NCI-H345 (cell line): Measurements from ENCODE around the gene RHOBTB3.
"Not testable (repeated sequence)": the region's sequence is repeated elsewhere in the genome, so short reads cannot be mapped to it uniquely, and the experiment has no call there.

ENCODE experiments used
- DNase-seq: peaks from one replicate; lab custom pipeline; 2025; lab: John Stamatoyannopoulos, UW

The RHOBTB3 gene

DNA sequence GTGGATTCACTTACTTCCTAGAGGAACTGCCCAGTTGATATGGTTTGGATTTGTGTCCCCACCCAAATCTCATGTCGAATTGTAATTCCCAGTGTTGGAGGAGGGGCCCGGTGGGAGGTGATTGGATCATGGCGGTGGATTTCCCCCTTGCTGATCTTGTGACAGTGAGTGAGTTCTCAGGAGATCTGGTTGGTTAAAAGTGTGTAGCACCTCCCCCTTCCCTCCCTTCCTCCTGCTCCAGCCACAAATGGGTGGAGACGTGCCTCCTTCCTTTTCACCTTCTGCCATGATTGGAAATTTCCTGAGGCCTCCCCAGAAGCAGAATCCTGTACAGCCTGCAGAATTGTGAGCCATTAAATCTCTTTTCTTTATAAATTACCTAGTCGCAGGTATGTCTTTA is 17.9 kb upstream of the RHOBTB3 start:
- not testable (repeated sequence) for DNase-seq

DNA sequence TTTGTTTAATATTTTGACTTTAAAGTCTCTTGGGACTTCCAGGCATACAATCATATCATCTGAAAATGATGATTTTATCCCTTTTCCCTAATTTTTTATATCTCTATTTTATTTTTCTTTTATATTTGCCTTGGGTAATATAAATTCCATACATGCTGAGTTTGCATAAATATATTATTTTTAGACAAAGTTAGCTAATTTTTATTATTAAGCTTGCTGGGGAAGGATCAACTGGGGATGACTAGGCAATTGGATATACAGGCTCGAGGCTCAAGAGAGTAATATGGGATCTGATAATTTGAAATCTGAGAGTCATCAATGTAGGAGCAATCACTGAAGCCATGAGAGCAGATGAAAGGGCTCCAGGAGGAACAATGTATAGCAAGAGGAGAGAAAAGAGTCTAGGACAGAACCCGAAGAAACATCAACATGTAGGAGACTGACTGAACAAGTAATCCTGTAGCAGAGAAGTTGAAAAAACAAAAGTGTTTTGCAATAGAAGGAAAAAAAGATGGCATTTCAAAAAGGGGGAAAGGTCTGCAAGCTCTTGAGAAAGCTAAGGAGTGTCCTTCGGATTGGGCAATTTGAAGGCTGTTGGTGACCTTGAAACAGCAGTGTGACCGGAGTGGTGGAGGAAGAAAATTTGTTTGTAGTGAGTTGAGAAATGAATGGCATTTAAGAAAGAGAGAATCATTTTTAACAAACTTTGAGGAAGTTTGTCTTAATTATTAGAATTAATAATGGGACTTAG is 17.0 kb upstream of the RHOBTB3 start:
- no peak for DNase-seq

DNA sequence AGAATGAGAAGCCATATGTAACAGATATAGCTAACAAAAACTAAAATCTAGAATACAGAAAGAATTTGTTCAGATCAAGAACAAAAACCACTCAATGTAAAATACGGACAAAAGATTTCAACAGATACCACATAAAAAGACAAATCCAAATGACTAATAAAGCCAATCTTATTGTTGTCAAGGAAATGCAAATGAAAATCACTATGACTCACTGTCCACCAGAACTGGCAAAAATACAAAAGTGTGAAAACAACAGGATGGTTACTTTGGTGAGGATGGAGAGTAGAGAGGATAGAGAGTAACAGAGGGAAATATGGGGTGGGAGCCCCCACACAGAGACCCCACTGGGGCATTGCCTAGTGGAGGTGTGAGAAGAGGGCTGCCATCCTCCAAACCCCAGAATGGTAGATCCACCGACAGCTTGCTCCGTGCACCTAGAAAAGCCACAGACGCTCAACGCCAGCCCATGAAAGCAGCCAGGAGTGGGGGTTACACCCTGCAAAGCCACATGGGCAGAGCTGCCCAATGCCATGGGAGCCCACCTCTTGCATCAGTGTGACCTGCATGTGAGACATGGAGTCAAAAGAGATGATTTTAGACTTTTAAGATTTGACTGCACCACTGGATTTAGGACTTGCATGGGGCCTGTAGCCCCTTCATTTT is 15.2 kb upstream of the RHOBTB3 start:
- DNase-seq = no peak

- DNase-seq = no peak
Observed at GRCh38 chr5:95717439-95717838, 13.7 kb upstream of the RHOBTB3 start.

- DNase-seq = no peak
Observed at GRCh38 chr5:95718203-95718602, 12.9 kb upstream of the RHOBTB3 start.

DNA sequence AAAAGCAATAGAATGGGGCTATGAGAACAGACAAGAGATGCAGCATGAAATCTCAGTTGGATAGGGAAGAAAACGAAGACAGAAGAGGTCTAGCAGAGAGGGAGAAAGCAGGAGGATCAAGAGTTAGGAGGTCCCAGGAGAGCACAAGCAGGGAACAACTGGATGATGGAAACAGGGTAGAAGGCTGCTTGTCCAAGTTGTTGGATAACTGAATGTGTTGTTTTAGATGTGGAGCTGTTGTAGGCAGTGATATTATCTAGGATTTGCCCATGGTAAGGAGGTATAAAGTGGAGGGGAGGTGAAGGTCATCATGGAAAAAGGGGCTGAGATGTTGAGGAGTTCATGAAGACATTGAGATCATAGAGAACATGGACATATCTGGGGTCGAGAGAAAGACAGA is 12.4 kb upstream of the RHOBTB3 start:
- DNase-seq = no peak

DNA sequence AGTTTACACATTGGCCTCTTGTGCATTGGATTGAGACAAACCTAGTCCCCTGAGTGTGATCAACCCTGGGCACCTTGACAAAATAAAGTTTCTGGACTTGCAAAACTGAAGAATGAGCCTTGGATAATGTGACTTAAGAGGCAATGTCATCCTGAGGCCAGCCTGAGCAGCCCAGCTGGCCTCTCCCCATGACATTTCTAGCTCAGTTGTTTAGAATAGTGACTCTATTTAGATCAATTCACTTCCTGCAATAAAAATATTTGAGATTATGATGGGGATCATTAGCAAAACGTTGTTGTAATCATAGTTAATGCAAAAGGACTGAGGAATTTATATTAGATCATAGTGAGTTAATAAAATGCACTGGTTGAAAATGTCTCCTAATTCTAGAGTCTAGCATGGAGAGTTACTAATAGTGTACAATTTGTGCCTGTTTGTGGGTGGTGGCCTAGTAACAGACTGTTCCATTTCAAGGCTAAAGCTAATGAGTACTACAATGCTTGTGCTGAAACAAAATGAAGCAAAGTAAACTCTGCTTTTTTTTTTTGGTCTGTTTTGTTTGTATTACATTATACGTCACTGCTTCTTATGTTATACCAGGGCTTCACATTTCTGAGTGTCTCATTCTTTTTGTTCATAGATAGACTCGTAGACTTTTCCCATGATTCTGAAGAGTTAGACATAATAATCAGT is 10.9 kb upstream of the RHOBTB3 start:
- DNase-seq = no peak

- no peak for DNase-seq
Observed at GRCh38 chr5:95721582-95722295, 9.4 kb upstream of the RHOBTB3 start.

DNA sequence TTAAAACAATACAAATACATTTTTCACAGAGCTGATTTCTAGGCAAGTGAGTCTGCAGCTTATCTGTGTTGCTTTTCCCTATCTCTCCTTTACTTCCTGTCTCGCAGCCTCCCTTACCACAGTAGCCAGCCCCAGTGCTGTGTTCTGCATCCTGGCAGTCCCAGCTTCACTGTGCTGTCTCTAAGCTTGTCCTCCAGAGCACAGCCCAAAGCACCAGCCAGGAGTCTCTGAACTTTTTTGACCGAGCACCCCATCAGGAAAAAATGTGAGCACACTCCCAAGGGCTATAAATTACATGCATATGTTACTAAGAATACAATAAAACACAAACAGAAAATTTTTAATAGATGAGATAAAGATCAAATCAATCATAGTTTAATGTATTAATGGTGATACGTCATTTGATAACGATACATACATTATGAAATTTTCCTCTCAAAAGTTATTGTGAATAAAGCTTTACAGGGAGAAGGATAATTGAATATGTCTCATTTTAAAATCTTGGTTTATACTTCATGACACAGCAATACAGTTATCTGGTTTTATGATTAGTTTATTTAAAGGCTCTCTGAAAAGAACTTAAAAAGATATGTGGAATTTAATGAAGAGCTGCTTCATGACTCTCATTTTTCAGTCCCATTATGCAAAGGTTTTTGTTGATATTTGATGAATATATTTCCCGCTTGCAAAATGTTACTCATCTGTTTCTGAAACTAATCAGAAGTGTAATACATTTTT is 7.3 kb upstream of the RHOBTB3 start:
- DNase-seq = no peak

DNA sequence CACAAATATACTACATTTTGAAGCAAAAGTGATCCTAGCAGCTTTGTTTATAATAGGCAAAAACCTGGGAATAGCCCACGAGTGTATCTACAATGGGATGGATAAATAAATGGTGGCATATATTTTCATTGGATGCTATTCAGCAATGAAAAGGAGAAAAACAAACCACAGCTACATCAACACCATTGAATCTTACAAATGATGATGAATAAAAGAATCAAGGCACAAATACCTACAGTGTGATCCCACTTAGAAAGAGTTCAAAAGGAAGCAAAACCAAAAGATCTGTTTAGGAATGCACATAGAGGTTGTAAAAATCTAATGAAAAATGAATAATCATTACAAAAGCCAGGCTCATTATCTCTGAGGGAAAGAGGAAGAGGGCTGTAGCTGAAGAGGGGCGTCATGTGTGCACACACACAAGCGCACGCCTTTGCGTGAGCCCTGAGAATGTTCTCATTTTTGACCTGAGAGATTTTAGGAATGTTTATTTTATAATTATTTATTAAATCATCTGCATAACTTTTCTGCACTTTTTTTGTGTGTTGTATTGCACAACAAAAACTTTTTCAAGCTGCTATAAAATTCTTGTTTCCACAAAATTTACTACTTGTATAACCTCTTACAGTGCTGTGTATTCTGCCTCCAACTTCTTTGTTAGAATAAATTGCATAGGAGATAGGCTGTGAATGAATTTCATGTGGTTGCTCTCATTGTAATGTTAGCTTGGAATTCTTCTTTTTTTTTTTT is 5.9 kb upstream of the RHOBTB3 start:
- no peak for DNase-seq

DNA sequence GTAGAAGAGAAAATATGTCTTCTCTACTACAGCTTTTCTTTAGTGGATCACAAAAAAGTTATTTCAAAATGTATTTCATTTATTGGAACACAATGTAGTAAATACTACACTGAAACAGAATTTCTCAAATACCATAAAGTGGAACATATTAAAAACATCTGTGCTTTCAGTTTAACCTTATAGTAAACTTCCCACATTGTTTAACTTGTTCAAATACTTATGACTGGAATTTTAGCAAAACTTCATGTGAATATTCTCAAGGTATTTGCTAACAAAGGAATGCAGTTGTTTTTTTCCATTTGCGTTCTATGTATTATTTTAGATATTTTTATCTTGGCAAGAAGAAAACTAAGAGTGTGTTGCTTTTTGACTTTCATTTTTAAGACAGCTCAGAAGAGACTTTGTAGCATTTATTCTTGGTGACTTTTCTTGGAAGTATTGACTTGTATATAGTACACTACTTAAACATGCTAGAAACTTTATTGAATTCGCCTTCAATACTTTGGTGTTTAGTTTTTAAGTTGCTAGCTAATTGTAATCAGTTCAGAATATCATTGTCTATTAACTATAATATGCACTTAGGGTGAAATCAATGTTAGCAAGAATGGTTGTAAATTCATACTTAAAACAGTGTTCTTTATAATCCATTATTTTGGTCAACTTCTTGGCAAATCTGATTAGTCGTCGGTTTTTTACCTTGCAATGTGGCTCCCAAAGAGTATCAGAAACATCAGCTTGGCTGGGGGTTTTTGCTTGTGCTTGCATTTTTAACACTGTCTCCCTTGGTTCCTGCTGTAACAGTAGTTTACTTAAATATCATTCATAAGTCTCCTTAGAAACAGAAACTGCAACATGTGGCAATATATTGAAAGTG is 5.0 kb upstream of the RHOBTB3 start:
- no peak for DNase-seq

GRCh38 chr5:95726811-95727763 is 4.0 kb upstream of the RHOBTB3 start:
- DNase-seq = no peak

DNA sequence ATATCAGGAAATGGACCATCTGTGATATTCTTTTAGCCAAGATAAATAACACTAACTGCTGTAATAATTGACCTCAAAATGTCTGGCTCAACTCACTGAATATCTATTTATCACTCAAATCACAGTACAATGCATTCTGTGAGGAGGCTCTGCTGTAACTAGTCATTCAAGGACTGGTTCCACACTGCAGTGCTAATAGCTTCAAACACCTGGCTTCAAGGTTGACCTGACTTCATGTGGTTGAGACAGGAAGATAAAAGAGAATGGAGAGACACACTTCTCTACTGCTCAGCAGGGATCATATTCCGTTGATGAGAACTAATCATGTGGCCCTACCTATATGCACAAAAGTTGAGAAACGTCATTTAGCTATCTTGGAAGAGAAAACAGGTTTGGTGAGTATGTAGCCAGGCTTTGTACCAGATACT is 3.4 kb upstream of the RHOBTB3 start:
- peak; percentile 81 for DNase-seq

- no peak for DNase-seq
Observed at GRCh38 chr5:95728494-95729114, 2.5 kb upstream of the RHOBTB3 start.

DNA sequence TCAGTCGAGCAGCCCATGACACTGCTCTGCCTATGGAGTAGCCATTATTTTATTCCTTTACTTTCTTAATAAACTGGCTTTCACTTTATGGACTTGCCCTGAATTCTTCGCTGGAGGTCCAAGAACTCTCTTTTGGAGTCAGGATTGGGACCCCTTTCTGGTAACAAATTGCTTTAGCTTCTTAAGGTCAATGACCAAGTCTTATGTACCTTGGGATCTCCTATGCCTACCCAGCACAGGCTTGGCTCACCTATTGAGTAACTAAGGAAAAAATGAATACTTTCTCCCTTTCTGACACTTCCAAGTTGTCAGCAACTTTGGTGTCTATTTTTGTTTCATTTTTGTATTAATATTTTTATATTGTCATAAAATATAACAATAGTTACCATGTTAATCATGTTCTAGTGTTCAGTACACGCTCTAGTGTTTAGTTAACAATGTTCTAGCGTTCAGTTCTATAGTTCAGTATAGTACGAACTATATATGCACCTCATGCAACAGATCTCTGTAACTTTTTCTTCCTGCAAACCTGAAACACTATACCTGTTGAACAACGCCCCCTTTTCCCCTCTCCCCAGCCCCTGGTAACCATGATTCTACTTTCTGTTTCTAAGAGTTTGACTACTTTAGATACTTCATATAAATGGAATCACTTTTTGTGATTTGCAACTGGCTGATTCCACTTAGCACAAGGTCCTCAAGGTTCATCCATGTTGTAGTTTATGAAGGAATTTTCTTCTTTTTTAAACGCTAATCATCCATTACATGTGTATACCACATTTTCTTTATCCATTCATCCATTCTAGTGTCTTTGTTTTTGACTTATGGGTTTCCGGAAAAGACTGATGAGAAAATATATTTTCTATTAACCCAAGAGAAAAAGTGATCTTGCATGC is 1.8 kb upstream of the RHOBTB3 start:
- DNase-seq = no peak

DNA sequence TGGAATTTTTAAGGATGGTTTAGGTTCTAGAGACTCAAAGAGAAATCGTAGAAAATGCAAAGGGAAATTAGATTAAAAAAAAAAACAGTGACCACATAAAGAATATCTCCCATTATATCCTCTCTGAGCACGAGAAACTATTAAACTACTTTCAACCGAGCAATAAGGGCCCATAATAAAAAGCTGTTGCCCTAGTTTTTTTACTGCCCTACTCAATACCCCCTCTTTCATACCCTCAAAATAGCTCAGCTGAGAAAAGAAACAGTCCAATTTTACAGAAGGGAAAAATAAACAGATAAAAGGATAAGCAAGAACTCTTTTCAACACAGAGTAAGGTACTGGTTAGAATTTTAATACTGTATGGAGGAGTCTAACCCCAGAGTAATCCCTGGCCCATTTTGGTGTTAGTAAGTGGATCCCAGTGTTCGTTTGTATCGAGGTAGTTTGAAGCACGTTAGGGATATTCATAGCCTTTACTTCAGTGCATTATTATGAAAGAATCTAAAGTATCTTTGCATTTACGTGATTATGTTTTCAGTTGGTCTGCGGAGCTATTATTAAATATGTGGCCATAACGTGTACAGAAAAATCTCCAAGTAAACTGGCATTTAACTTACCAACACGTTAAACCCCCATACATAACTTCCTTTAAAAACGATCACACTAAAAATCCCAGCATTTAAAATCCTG is 980 bp upstream of the RHOBTB3 start:
- no peak for DNase-seq
